ENCODE results near the gene CACHD1. TPM values are rescaled to one million over a fixed set of nuclear protein-coding genes. Genes with fewer than 3 reads are reported as not detected.

The CACHD1 gene
- 29.9 TPM for total RNA-seq (2021; ENCODE audit: unreplicated experiment)
- polyA plus RNA-seq (2012; ENCODE audit: insufficient read length), result 13.4 TPM
- Bru-seq, nascent RNA, result percentile 91 among the genes with signal in this experiment
- percentile 68 among the genes with signal in this experiment for BruChase-seq, experiment 1, labeled RNA remaining after a 2-hour chase
- percentile 72 among the genes with signal in this experiment for BruChase-seq, experiment 2, labeled RNA remaining after a 6-hour chase
- long read RNA-seq, full-length matches to known transcripts, result 6 of 37 reads
- long read RNA-seq, partial matches to known transcripts, result 20 of 37 reads
- long read RNA-seq, other reads (novel, unspliced or antisense), result 11 of 37 reads

DNA sequence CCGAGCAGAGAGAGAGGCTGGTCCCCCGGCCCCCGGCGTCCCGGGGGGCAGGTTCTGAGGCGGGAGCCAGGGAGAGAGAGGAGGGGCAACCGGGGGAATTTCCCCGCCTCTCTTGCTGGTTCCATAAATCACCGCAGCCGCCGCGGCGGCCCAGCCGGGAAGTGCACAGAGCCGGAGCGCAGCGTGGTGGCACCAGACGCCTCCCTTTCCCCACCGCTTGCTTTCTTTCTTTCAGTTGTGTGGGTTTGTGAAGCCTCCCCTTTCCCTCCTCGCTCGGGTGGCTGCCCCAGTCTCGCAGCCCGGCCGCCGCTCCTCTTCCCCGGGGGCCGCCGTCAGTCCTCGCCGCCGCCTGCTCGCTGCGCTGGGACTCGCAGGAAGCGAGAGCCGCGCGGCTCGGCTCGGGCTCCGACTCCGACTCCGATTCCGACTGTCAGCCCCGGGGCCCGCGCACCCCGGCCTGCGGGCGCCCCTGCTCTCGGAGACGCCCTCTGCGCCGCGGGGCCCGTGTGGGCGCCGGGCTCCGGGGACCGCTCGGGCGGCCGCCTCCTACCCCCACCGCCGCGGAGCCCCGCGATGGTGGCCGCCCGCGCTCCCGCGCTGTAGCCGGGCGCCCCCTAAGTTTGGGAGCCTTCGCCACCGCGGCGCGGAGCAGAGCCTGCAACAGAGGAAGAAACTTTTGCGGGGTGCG lies at the start of gene CACHD1:
Gene CACHD1, plus strand, starts transcription at position 153 of the 688 bp plus-strand sequence. CDS start 616 bp downstream, outside the sequence.
- Histone ChIP-seq H3K4me3 (ENCODE audit: low read depth in 2 of 2, low read length in 2 of 2) (peak within 1 kb of the TSS; percentile 92 to 95), H3K4me1 (ENCODE audit: control insufficient read depth, insufficient read depth, low read length) (peaks cover 37% of the 10 kb centered on the region), H3K27me3 (ENCODE audit: control insufficient read depth, insufficient read depth, low read length) (no peaks in the 10 kb centered on the region), H3K36me3 (ENCODE audit: control insufficient read depth, insufficient read depth, low read length) (no peaks in the 10 kb centered on the region; the same call in 1 of the 2 replicates), H3K27ac (ENCODE audit: low read length) (peak within 1 kb of the TSS; percentile 88), H3K9me3 (ENCODE audit: control insufficient read depth, insufficient read depth, low read depth, low read length) (no peaks in the 10 kb centered on the region)
- in situ Hi-C loops (cut with HindIII; ENCODE audit: low pct_unique_long_range_greater_than_20kb, low sequenced_read_pairs), result no loop called here
- no TSS peak for BruUV-seq (replicated peaks)
- ATAC-seq (peak; percentile 89), DNase-seq (ENCODE audit: low read depth, low spot score) (peak; percentile 38)
- intact Hi-C loops (cut with micrococcal nuclease; ENCODE audit: unreplicated experiment), result loop anchor here (5.0 kb wide), 1 partner anchor 203 kb away; no protein-coding TSS in a partner anchor
- TF ChIP-seq POLR2AphosphoS5 (IDR thresholded peaks at IDR 0.05; ENCODE audit: low read depth, low read length) (peak; percentile 92), TCF7L2 (IDR thresholded peaks at IDR 0.05; ENCODE audit: low read depth, low read length) (0 out of 2 replicates have a peak, but pooled peaks have one; percentile 22), SIN3A (IDR thresholded peaks at IDR 0.05; ENCODE audit: borderline replicate concordance, insufficient read depth, low read depth, low read length) (peak; percentile 69; the same call in 1 of the 2 replicates)
- TF ChIP-seq, protein P1, sequence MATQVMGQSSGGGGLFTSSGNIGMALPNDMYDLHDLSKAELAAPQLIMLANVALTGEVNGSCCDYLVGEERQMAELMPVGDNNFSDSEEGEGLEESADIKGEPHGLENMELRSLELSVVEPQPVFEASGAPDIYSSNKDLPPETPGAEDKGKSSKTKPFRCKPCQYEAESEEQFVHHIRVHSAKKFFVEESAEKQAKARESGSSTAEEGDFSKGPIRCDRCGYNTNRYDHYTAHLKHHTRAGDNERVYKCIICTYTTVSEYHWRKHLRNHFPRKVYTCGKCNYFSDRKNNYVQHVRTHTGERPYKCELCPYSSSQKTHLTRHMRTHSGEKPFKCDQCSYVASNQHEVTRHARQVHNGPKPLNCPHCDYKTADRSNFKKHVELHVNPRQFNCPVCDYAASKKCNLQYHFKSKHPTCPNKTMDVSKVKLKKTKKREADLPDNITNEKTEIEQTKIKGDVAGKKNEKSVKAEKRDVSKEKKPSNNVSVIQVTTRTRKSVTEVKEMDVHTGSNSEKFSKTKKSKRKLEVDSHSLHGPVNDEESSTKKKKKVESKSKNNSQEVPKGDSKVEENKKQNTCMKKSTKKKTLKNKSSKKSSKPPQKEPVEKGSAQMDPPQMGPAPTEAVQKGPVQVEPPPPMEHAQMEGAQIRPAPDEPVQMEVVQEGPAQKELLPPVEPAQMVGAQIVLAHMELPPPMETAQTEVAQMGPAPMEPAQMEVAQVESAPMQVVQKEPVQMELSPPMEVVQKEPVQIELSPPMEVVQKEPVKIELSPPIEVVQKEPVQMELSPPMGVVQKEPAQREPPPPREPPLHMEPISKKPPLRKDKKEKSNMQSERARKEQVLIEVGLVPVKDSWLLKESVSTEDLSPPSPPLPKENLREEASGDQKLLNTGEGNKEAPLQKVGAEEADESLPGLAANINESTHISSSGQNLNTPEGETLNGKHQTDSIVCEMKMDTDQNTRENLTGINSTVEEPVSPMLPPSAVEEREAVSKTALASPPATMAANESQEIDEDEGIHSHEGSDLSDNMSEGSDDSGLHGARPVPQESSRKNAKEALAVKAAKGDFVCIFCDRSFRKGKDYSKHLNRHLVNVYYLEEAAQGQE (IDR thresholded peaks at IDR 0.05; ENCODE audit: insufficient read depth in 1 of 2, low read depth in 2 of 2, low read length in 1 of 2), result no peak
- TF ChIP-seq, protein P2, sequence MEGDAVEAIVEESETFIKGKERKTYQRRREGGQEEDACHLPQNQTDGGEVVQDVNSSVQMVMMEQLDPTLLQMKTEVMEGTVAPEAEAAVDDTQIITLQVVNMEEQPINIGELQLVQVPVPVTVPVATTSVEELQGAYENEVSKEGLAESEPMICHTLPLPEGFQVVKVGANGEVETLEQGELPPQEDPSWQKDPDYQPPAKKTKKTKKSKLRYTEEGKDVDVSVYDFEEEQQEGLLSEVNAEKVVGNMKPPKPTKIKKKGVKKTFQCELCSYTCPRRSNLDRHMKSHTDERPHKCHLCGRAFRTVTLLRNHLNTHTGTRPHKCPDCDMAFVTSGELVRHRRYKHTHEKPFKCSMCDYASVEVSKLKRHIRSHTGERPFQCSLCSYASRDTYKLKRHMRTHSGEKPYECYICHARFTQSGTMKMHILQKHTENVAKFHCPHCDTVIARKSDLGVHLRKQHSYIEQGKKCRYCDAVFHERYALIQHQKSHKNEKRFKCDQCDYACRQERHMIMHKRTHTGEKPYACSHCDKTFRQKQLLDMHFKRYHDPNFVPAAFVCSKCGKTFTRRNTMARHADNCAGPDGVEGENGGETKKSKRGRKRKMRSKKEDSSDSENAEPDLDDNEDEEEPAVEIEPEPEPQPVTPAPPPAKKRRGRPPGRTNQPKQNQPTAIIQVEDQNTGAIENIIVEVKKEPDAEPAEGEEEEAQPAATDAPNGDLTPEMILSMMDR (IDR thresholded peaks at IDR 0.05), result peak; percentile 58
- CTCF ChIA-PET, result interaction anchor here (0.6 kb wide), 1 partner anchor 111 kb away, joined by 3 read pairs; no protein-coding TSS in a partner anchor
- POLR2A ChIA-PET, result no interaction called here

DNA sequence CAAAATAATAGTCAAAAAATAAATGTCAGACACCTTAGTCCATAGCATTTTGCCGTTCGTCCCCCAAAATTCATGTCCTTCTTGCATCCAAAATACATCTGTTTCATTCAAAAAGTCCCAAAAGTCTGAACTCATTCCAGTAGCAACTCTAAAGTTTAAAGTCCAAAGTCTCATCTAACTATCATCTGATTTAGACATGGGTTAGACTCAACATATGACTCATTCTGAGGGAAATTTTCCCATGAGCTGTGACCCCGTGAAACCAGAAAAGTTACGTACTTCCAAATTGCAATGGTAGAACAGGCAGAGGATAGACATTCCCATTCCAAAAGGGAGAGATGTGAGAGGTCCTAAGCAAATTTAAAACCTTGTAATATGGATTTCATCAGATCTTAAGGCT lies 48.6 kb upstream of the CACHD1 start:
- CTCF ChIA-PET, result no interaction called here
- H3K4me1 ChIP-seq (ENCODE audit: control insufficient read depth, insufficient read depth, low read length), result no peaks in the 10 kb centered on the region
- H3K27me3 ChIP-seq (ENCODE audit: control insufficient read depth, insufficient read depth, low read length), result no peaks in the 10 kb centered on the region
- BruUV-seq (replicated peaks), result no TSS peak
- H3K27ac ChIP-seq (ENCODE audit: low read length), result no peak overlapping the region
- no peak for DNase-seq (ENCODE audit: low read depth, low spot score)
- H3K9me3 ChIP-seq (ENCODE audit: control insufficient read depth, insufficient read depth, low read depth, low read length), result no peaks in the 10 kb centered on the region
- H3K36me3 ChIP-seq (ENCODE audit: control insufficient read depth, insufficient read depth, low read length), result no peaks in the 10 kb centered on the region
- POLR2A ChIA-PET, result no interaction called here
- H3K4me3 ChIP-seq (ENCODE audit: low read depth in 2 of 2, low read length in 2 of 2), result no peak overlapping the region
- in situ Hi-C loops (cut with HindIII; ENCODE audit: low pct_unique_long_range_greater_than_20kb, low sequenced_read_pairs), result no loop called here
- ATAC-seq, result no peak
- TF ChIP-seq POLR2AphosphoS5 (IDR thresholded peaks at IDR 0.05; ENCODE audit: low read depth, low read length), result no peak
- no peak for TF ChIP-seq TCF7L2 (IDR thresholded peaks at IDR 0.05; ENCODE audit: low read depth, low read length)
- TF ChIP-seq, protein P1 (IDR thresholded peaks at IDR 0.05; ENCODE audit: insufficient read depth in 1 of 2, low read depth in 2 of 2, low read length in 1 of 2), result no peak
- TF ChIP-seq, protein P2 (IDR thresholded peaks at IDR 0.05), result no peak
- TF ChIP-seq SIN3A (IDR thresholded peaks at IDR 0.05; ENCODE audit: borderline replicate concordance, insufficient read depth, low read depth, low read length), result no peak
- intact Hi-C loops (cut with micrococcal nuclease; ENCODE audit: unreplicated experiment), result no loop called here
